Measurements from ENCODE around the gene SDF4. TPM values are rescaled to one million over a fixed set of nuclear protein-coding genes. Genes with fewer than 3 reads are reported as not detected.
A peak's percentile ranks its signal among the peaks of the same experiment; 100 is the strongest.

SDF4 gene
- total RNA-seq, 2 donors from 2014 or later: 157 to 230 TPM

DNA sequence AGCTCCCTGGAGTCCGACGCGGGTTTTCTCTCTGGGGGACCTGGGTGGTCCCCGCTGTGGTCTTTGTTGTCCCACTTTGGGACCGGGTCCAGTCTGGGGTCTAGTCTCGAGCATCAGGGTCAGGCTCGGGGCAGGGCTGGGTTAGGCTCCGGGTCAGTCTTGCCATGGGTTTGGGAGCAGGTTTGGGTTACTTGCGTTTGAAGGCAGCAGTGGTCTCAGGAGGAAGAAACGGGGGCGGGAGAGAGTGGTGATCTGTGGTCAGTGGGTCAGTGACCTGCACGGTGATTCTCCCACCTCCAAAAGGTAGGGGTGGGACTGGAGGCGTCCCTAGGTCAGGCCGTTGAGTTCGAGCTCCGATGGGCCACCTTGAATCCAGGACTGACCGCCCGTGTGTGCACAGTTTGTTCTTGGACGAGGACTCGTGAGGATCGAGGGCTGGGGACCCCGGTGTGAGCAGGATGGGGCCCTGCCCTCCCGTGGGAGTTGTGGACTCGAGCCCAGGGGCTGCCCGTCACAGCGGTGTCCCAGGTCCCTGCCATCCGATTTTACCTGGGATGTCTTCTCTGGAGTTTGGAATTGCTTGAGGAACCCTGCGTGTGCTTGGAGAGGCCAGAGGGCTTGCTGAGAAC lies 2.5 kb upstream of the SDF4 start:
- Histone ChIP-seq H3K36me3 (peaks cover 6% of the 10 kb centered on the region), H3K4me1 (ENCODE audit: control insufficient read depth in 1 of 2, low read depth in 2 of 2) (peaks cover 20 to 28% of the 10 kb centered on the region in 2 donors), H3K9me3 (no peaks in the 10 kb centered on the region), H3K27me3 (replicated peaks; ENCODE audit: insufficient read depth) (no peaks in the 10 kb centered on the region), H3K4me3 (no peak overlapping the region), H3K27ac (no peak overlapping the region)
- TF ChIP-seq, protein P1, sequence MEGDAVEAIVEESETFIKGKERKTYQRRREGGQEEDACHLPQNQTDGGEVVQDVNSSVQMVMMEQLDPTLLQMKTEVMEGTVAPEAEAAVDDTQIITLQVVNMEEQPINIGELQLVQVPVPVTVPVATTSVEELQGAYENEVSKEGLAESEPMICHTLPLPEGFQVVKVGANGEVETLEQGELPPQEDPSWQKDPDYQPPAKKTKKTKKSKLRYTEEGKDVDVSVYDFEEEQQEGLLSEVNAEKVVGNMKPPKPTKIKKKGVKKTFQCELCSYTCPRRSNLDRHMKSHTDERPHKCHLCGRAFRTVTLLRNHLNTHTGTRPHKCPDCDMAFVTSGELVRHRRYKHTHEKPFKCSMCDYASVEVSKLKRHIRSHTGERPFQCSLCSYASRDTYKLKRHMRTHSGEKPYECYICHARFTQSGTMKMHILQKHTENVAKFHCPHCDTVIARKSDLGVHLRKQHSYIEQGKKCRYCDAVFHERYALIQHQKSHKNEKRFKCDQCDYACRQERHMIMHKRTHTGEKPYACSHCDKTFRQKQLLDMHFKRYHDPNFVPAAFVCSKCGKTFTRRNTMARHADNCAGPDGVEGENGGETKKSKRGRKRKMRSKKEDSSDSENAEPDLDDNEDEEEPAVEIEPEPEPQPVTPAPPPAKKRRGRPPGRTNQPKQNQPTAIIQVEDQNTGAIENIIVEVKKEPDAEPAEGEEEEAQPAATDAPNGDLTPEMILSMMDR (IDR thresholded peaks at IDR 0.05): no peak
- ATAC-seq (ENCODE audit: insufficient number of reproducible peaks, low FRiP score, low read depth): no peak
- no peak for DNase-seq (ENCODE audit: low spot score)

DNA sequence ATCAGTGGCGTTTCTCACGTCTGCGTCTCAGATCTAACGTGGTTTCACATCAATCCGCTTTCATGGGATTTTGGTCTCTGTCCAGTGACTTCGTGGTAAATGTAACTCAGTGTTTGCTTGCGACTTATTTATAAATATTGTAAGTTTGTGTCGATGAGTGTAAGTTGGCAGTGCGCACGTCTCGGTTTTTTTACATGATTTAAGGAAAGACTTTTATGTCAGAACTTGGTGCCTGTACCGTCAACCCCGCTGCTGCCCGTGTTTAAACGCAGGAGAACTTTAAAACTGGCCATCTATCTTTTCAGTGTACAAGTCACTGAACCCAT lies 1.7 kb upstream of the SDF4 start:
- peaks cover 6% of the 10 kb centered on the region for H3K36me3 ChIP-seq
- H3K27me3 ChIP-seq (replicated peaks; ENCODE audit: insufficient read depth): no peaks in the 10 kb centered on the region
- TF ChIP-seq, protein P1 (IDR thresholded peaks at IDR 0.05): no peak
- no peak overlapping the region for H3K27ac ChIP-seq
- ATAC-seq (ENCODE audit: insufficient number of reproducible peaks, low FRiP score, low read depth) (no peak), DNase-seq (ENCODE audit: low spot score) (no peak)
- H3K4me1 ChIP-seq (ENCODE audit: control insufficient read depth in 1 of 2, low read depth in 2 of 2): peaks cover 20 to 33% of the 10 kb centered on the region in 2 donors
- H3K4me3 ChIP-seq: no peak overlapping the region
- H3K9me3 ChIP-seq: no peaks in the 10 kb centered on the region

DNA sequence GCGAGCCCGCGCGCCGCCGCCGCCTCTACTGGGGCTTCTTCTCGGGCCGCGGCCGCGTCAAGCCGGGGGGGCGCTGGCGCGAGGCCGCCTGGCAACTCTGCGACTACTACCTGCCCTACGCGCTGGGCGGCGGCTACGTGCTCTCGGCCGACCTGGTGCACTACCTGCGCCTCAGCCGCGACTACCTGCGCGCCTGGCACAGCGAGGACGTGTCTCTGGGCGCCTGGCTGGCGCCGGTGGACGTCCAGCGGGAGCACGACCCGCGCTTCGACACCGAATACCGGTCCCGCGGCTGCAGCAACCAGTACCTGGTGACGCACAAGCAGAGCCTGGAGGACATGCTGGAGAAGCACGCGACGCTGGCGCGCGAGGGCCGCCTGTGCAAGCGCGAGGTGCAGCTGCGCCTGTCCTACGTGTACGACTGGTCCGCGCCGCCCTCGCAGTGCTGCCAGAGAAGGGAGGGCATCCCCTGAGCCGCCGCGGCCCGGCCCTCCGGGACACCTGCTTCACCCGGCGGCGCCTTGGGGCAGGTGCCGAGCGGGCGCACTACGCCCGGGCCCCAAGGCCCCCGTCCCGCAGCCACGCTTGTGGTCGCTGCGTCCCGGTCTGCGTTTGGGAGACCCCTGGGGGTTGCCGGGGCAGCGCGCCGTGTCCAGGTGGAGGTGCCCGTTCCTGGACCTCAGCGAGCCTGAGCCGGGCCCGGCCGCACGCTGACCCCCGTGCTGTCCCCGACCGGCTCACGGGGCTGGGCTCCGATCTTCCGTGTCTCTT lies 1.2 kb upstream of the SDF4 start:
- TF ChIP-seq, protein P1 (IDR thresholded peaks at IDR 0.05): no peak
- H3K27ac ChIP-seq: no peak overlapping the region
- peaks cover 12% of the 10 kb centered on the region for H3K36me3 ChIP-seq
- H3K4me3 ChIP-seq: peak overlapping the region; percentile 63
- ATAC-seq (ENCODE audit: insufficient number of reproducible peaks, low FRiP score, low read depth) (no peak), DNase-seq (ENCODE audit: low spot score) (no peak)
- H3K4me1 ChIP-seq (ENCODE audit: control insufficient read depth in 1 of 2, low read depth in 2 of 2): peaks cover 20 to 33% of the 10 kb centered on the region in 2 donors
- no peaks in the 10 kb centered on the region for H3K9me3 ChIP-seq
- H3K27me3 ChIP-seq (replicated peaks; ENCODE audit: insufficient read depth): no peaks in the 10 kb centered on the region

DNA sequence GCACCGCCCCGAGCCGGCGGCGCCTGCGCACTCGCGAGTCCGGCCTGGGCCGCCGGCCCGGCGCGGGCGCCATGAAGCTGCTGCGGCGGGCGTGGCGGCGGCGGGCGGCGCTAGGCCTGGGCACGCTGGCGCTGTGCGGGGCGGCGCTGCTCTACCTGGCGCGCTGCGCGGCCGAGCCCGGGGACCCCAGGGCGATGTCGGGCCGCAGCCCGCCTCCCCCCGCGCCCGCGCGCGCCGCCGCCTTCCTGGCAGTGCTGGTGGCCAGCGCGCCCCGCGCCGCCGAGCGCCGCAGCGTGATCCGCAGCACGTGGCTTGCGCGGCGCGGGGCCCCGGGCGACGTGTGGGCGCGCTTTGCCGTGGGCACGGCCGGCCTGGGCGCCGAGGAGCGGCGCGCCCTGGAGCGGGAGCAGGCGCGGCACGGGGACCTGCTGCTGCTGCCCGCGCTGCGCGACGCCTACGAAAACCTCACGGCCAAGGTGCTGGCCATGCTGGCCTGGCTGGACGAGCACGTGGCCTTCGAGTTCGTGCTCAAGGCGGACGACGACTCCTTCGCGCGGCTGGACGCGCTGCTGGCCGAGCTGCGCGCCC lies 501 bp upstream of the SDF4 start, which contains the start of gene B3GALT6:
Gene B3GALT6 (plus strand): TSS at position 30 of the 588 bp plus-strand sequence. CDS start 42 bp downstream, at position 72.
- TF ChIP-seq, protein P1 (IDR thresholded peaks at IDR 0.05): no peak
- Histone ChIP-seq H3K4me3 (peak within 1 kb of the TSS; percentile 99), H3K36me3 (peaks cover 17% of the 10 kb centered on the region), H3K9me3 (no peaks in the 10 kb centered on the region), H3K4me1 (ENCODE audit: control insufficient read depth in 1 of 2, low read depth in 2 of 2) (peaks cover 20 to 33% of the 10 kb centered on the region in 2 donors), H3K27ac (peak within 1 kb of the TSS; percentile 88 to 91), H3K27me3 (replicated peaks; ENCODE audit: insufficient read depth) (no peaks in the 10 kb centered on the region)
- DNase-seq (ENCODE audit: low spot score): no peak
- no peak for ATAC-seq (ENCODE audit: insufficient number of reproducible peaks, low FRiP score, low read depth)
